ENCODE measurements around the gene B9D2. TPM values are rescaled to one million over a fixed set of nuclear protein-coding genes. Genes with fewer than 3 reads are reported as not detected.
A peak's percentile ranks its signal among the peaks of the same experiment; 100 is the strongest.

Gene B9D2
- total RNA-seq, 4 donors from 2014 or later, result 5.9 to 12.5 (median 9.9) TPM

DNA sequence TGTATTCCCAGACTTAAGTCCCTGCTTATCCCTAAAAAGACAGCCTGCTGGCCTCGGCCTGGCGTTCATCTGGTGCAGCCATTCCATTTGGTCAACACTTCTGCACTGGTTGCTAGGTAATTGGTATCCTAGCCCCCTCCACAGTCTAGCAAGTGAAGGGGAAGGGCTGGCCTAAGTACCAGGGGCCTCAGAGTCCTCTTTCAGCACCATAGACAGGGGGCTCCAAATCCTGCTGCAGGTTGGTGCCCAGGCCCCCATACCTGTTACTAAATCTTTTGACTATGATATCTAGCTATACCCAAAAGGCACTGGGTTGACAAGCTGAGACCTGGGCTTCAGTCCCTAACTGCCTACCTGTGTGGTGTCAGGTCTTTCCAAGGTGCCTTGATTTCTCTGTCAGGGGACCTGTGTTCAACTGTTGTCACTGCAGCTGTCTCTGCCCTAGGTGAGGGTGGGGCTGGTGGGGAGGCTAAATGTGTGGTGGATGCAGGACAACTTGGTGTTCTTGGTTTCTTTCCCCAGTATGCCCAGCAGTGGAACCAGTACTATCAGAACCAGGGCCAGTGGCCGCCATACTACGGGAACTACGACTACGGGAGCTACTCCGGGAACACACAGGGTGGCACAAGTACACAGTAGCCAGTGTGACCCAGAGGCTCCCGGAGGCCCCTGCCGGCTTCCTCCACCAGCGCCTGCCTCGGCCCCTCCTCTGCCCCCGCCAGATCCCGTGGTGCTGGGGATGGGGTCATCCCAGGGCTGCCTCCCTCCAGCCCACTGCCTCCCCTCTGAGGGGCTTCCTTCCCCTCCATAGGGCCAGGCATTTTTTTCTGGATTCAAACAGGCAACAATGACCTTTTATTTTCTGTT lies 57.8 kb downstream of the B9D2 start:
- intact Hi-C loops (cut with DNase I), result loop anchor here (5.0 kb wide), 2 partner anchors 39 to 104 kb away; no protein-coding TSS in a partner anchor
- H3K36me3 ChIP-seq, result peaks cover 49 to 53% of the 10 kb centered on the region in 2 donors
- no peak overlapping the region for H3K4me3 ChIP-seq (replicated peaks in 1 of 3)
- 74 to 92% methylated on average over 12 of the region's 13 CpGs for WGBS, 2 donors
- TF ChIP-seq POLR2A (IDR thresholded peaks at IDR 0.05), result no peak
- TF ChIP-seq, protein P1, sequence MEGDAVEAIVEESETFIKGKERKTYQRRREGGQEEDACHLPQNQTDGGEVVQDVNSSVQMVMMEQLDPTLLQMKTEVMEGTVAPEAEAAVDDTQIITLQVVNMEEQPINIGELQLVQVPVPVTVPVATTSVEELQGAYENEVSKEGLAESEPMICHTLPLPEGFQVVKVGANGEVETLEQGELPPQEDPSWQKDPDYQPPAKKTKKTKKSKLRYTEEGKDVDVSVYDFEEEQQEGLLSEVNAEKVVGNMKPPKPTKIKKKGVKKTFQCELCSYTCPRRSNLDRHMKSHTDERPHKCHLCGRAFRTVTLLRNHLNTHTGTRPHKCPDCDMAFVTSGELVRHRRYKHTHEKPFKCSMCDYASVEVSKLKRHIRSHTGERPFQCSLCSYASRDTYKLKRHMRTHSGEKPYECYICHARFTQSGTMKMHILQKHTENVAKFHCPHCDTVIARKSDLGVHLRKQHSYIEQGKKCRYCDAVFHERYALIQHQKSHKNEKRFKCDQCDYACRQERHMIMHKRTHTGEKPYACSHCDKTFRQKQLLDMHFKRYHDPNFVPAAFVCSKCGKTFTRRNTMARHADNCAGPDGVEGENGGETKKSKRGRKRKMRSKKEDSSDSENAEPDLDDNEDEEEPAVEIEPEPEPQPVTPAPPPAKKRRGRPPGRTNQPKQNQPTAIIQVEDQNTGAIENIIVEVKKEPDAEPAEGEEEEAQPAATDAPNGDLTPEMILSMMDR (IDR thresholded peaks at IDR 0.05), result no peak
- no peaks in the 10 kb centered on the region for H3K9me3 ChIP-seq
- H3K4me1 ChIP-seq, result peaks cover 20 to 25% of the 10 kb centered on the region in 2 donors
- peak overlapping the region in 2 of 3 donors; percentile 15 to 23 for H3K27ac ChIP-seq
- DNase-seq, result no peak
- H3K27me3 ChIP-seq, result no peaks in the 10 kb centered on the region

DNA sequence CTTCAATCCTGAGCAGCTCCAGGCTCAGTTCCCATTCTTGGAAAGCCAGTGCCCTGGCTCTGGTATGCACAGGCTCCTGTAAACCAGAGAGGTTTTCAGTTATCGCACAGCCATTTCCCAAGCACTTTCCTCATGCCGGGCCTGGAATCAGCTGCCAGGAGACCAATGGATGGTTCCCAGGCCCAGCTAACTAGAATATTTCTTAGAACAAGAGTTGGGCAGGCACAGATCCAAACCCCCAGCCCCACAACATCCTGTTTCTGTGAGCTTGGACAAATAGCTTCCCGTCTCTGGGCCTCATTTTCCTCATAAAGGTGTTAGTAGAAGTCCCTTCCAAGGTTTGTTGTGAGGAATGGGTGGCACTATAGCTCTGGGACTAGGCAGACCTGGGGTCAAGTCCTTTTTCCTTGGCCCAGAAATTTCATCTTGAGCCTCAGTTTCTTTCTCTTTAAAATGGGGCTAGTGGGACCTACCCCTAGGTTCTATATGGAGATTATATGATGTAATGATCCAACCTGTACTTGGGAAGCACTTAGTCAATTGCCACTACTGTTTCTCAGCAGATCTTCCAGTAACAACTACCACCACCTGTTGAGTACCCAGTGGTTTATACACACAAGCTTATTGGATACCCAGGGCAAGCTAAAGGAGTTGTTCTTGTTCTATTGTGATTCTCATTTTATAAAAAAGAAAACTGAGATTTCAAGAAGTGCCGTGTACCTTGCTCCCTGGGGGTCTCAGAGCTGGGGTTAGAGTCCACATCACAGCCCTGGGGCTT lies 59.1 kb downstream of the B9D2 start:
- H3K36me3 ChIP-seq, result peaks cover 53 to 56% of the 10 kb centered on the region in 2 donors
- intact Hi-C loops (cut with DNase I), result loop anchor here (5.0 kb wide), 2 partner anchors 38 to 103 kb away; no protein-coding TSS in a partner anchor

More for the DNA sequence above, 59.1 kb downstream of the B9D2 start:
- H3K27me3 ChIP-seq, result no peaks in the 10 kb centered on the region
- TF ChIP-seq POLR2A (IDR thresholded peaks at IDR 0.05), result no peak
- TF ChIP-seq, protein P1 (IDR thresholded peaks at IDR 0.05), result no peak
- H3K27ac ChIP-seq, result peak overlapping the region in 1 of 3 donors; percentile 19
- peaks cover 16 to 32% of the 10 kb centered on the region in 2 donors for H3K4me1 ChIP-seq
- no peaks in the 10 kb centered on the region for H3K9me3 ChIP-seq
- WGBS, 2 donors, result 91 to 93% methylated on average over 4 of the region's 4 CpGs
- DNase-seq, result no peak
- H3K4me3 ChIP-seq (replicated peaks in 1 of 3), result no peak overlapping the region

Other genes with a start within 250 kb of the B9D2 start
- not detected for gene CYP2F1, start 249.7 kb downstream of the B9D2 start, total RNA-seq
- gene CYP2S1, start 170.9 kb downstream of the B9D2 start, total RNA-seq, result 1 to 10 TPM in 3 of 4 donors, not detected in 1; 1.0 to 2.3 (median 1.0) TPM
- 10 to 100 TPM; 17.5 to 61.3 (median 35.4) TPM for gene AXL, start 144.9 kb downstream of the B9D2 start, total RNA-seq
- 100 to 1,000 TPM; 129 to 180 (median 150) TPM for gene HNRNPUL1, start 99.8 kb downstream of the B9D2 start, total RNA-seq
- gene CCDC97, start 54.0 kb downstream of the B9D2 start, total RNA-seq, result 10 to 100 TPM; 10.6 to 22.0 (median 19.3) TPM
- 10 to 100 TPM in 3 of 4 donors, 1 to 10 TPM in 1; 9.6 to 13.7 (median 11.0) TPM for gene TGFB1, start 10.2 kb downstream of the B9D2 start, total RNA-seq
- gene TMEM91, start 12.4 kb upstream of the B9D2 start, total RNA-seq, result 10 to 100 TPM in 2 of 4 donors, 1 to 10 TPM in 2; 5.0 to 14.9 (median 9.0) TPM
- gene EXOSC5, start 33.2 kb upstream of the B9D2 start, total RNA-seq, result 10 to 100 TPM; 11.8 to 20.7 (median 14.2) TPM
- 10 to 100 TPM; 57.4 to 90.9 (median 85.6) TPM for gene BCKDHA, start 33.7 kb upstream of the B9D2 start, total RNA-seq
- gene B3GNT8, start 63.2 kb upstream of the B9D2 start, total RNA-seq, result 1 to 10 TPM in 2 of 4 donors, under 1 TPM in 1, not detected in 1; 0.59 to 2.4 (median 1.4) TPM
- 10 to 100 TPM; 39.1 to 53.1 (median 44.2) TPM for gene DMAC2, start 75.8 kb upstream of the B9D2 start, total RNA-seq
- not detected for gene ERICH4, start 79.0 kb upstream of the B9D2 start, total RNA-seq
- gene CEACAM21, start 212.0 kb upstream of the B9D2 start, total RNA-seq, result 10 to 100 TPM in 1 of 4 donors, 1 to 10 TPM in 1, under 1 TPM in 1, not detected in 1; 0.56 to 34.8 (median 2.6) TPM